ENCODE data around the gene TRIM27. TPM values are rescaled to one million over a fixed set of nuclear protein-coding genes. Genes with fewer than 3 reads are reported as not detected.
A peak's percentile ranks its signal among the peaks of the same experiment; 100 is the strongest.
"Not testable (repeated sequence)": the region's sequence is repeated elsewhere in the genome, so short reads cannot be mapped to it uniquely, and the experiment has no call there.

The TRIM27 gene
- polyA plus RNA-seq, 1 donor = 101 TPM

GRCh38 chr6:28943557-28944411 lies 20.0 kb upstream of the TRIM27 start:
- peak; percentile 65 for DNase-seq

- no peak for DNase-seq
Measured at GRCh38 chr6:28943223-28943556, 19.4 kb upstream of the TRIM27 start.

- no peak for DNase-seq
Measured at GRCh38 chr6:28941684-28942448, 18.1 kb upstream of the TRIM27 start.

- peak; percentile 78 for DNase-seq
Measured at GRCh38 chr6:28940858-28941683, 17.3 kb upstream of the TRIM27 start.

- peak; percentile 47 for DNase-seq
Measured at GRCh38 chr6:28940294-28940857, 16.6 kb upstream of the TRIM27 start.

GRCh38 chr6:28933069-28933468 lies 9.3 kb upstream of the TRIM27 start:
- no peak for DNase-seq

- no peak for DNase-seq
Measured at GRCh38 chr6:28929887-28930620, 6.3 kb upstream of the TRIM27 start.

- not testable (repeated sequence) for DNase-seq
Measured at GRCh38 chr6:28929339-28929738, 5.6 kb upstream of the TRIM27 start.

- DNase-seq = no peak
Measured at GRCh38 chr6:28927846-28928245, 4.1 kb upstream of the TRIM27 start.

- DNase-seq = no peak
Measured at GRCh38 chr6:28922821-28923317, 916 bp downstream of the TRIM27 start.

GRCh38 chr6:28922004-28922820 lies 1.6 kb downstream of the TRIM27 start:
- DNase-seq = no peak

GRCh38 chr6:28920281-28920680 lies 3.5 kb downstream of the TRIM27 start:
- no peak for DNase-seq

- no peak for DNase-seq
Measured at GRCh38 chr6:28914941-28915340, 8.8 kb downstream of the TRIM27 start.

GRCh38 chr6:28910901-28911690 lies 12.7 kb downstream of the TRIM27 start:
- no peak for DNase-seq

- DNase-seq = no peak
Measured at GRCh38 chr6:28907394-28907793, 16.4 kb downstream of the TRIM27 start.

GRCh38 chr6:28906669-28907068 lies 17.1 kb downstream of the TRIM27 start:
- no peak for DNase-seq

GRCh38 chr6:28903686-28904085 lies 20.1 kb downstream of the TRIM27 start:
- no peak for DNase-seq

GRCh38 chr6:28901831-28902230 lies 22.0 kb downstream of the TRIM27 start:
- DNase-seq = no peak

- no peak for DNase-seq
Measured at GRCh38 chr6:28900577-28901256, 23.1 kb downstream of the TRIM27 start.

Data from left kidney (tissue), 2 donors.